Panc1 (cell line): ENCODE results near the gene REXO5. TPM values are rescaled to one million over a fixed set of nuclear protein-coding genes. Genes with fewer than 3 reads are reported as not detected.

ENCODE experiments used
- ATAC-seq: fragments of 200-7000 bp; cut with Tn5 transposase; 2 replicates; pipeline ENCODE4 v1.9.1; 2020; ENCODE audit warnings: mild to moderate bottlenecking, moderate library complexity
- BruUV-seq: library from RNA; stranded (reverse); fragments of 400-500 nt; replicated peaks from 2 replicates; lab custom pipeline; 2021; lab: Mats Ljungman, UMichigan
- CTCF ChIA-PET: fragments of 300-600 bp; sonication (Branson Sonifier 250); formaldehyde crosslinking; loops from one replicate; lab custom pipeline; 2022; ENCODE audit warnings: antibody characterized with exemption; lab: Charles Lee
- POLR2A ChIA-PET: fragments of 300-600 bp; sonication (Branson Sonifier 250); formaldehyde crosslinking; loops from one replicate; lab custom pipeline; 2022; ENCODE audit warnings: antibody characterized with exemption; lab: Charles Lee
- DNase-seq: peaks from one replicate; pipeline ENCODE4 v3.0.0-alpha.2; 2010; ENCODE audit warnings: low read depth, low spot score
- H3K27ac ChIP-seq: 2 replicates; pipeline ENCODE4 v1.5.1; 2011; ENCODE audit warnings: mild to moderate bottlenecking, low read length, inconsistent platforms
- H3K27me3 ChIP-seq: fragments of 200-500 bp; sonication (Bioruptor generic); 2 replicates; pipeline ENCODE4 v1.6.0; 2014; ENCODE audit warnings: low read length, inconsistent platforms; ENCODE audit not compliant: control insufficient read depth, insufficient read depth
- H3K36me3 ChIP-seq: fragments of 200-500 bp; sonication (Bioruptor generic); 2 replicates; pipeline ENCODE4 v1.5.1; 2014; ENCODE audit warnings: inconsistent platforms, mild to moderate bottlenecking, low read length, moderate library complexity; ENCODE audit not compliant: control insufficient read depth, insufficient read depth
- H3K4me1 ChIP-seq: 2 replicates; pipeline ENCODE4 v1.5.1; 2011; ENCODE audit warnings: inconsistent platforms, mild to moderate bottlenecking, low read length, moderate library complexity; ENCODE audit not compliant: control insufficient read depth, insufficient read depth
- H3K4me3 ChIP-seq, 2 experiments: 2 replicates each; pipeline ENCODE4 v1.5.1; 2011 to 2012; ENCODE audit warnings: low read depth in 2 of 2, low read length in 2 of 2, mild to moderate bottlenecking in 2 of 2, inconsistent platforms in 1 of 2, moderate library complexity in 1 of 2
- H3K9me3 ChIP-seq: fragments of 200-500 bp; sonication (Bioruptor generic); 2 replicates; pipeline ENCODE4 v1.5.1; 2014; ENCODE audit warnings: low read depth, mild to moderate bottlenecking, inconsistent platforms, low read length, moderate library complexity; ENCODE audit not compliant: control insufficient read depth, insufficient read depth
- POLR2AphosphoS5 ChIP-seq: IDR thresholded peaks from 2 replicates; pipeline ENCODE4 v1.6.1; 2012; ENCODE audit warnings: mild to moderate bottlenecking, low read depth, low read length, moderate library complexity
- REST ChIP-seq, 2 experiments: IDR thresholded peaks; 2 replicates each; pipeline ENCODE4 v1.6.1; 2011 to 2012; ENCODE audit warnings: low read depth in 2 of 2, control low read depth in 1 of 2, low read length in 1 of 2, mild to moderate bottlenecking in 1 of 2, moderate library complexity in 1 of 2; ENCODE audit not compliant: insufficient read depth in 1 of 2
- SIN3A ChIP-seq: IDR thresholded peaks from 2 replicates; pipeline ENCODE4 v1.6.1; 2012; ENCODE audit warnings: low read depth, mild to moderate bottlenecking, low read length, moderate library complexity, borderline replicate concordance; ENCODE audit not compliant: insufficient read depth
- TCF7L2 ChIP-seq: IDR thresholded peaks from 2 replicates; pipeline ENCODE4 v1.6.1; 2011; ENCODE audit warnings: mild to moderate bottlenecking, low read depth, low read length, inconsistent platforms
- in situ Hi-C: cut with HindIII; loops from 2 replicates; pipeline ENCODE4 v1.10.0; 2016; ENCODE audit warnings: low sequenced_read_pairs, low pct_unique_long_range_greater_than_20kb
- intact Hi-C: fragments of 100-400 bp; cut with micrococcal nuclease; formaldehyde crosslinking; loops from one replicate; pipeline ENCODE4 v1.10.0; 2022; ENCODE audit not compliant: unreplicated experiment
- total RNA-seq: library from RNA; stranded (reverse); gene quantifications from one replicate; pipeline ENCODE4 v1.2.1, GENCODE V29; 2021; ENCODE audit not compliant: unreplicated experiment

The REXO5 gene
- total RNA-seq, 1 experiment from 2014 or later: 13.6 TPM

- Histone ChIP-seq H3K27me3 (no peaks in the 10 kb centered on the region), H3K36me3 (peaks cover 4% of the 10 kb centered on the region), H3K9me3 (no peaks in the 10 kb centered on the region), H3K4me3 (no peak overlapping the region), H3K4me1 (peaks cover 23% of the 10 kb centered on the region), H3K27ac (peak overlapping the region; percentile 64)
- TF ChIP-seq SIN3A: no peak
- DNase-seq: no peak
- BruUV-seq: no TSS peak
- in situ Hi-C loops: no loop called here
- POLR2A ChIA-PET: no interaction called here
- no peak for ATAC-seq
- CTCF ChIA-PET: interaction anchor here (0.7 to 1.9 kb wide), 3 partner anchors 233 to 288 kb away, joined by 3 to 6 read pairs (median 6); no protein-coding TSS in a partner anchor
- intact Hi-C loops: loop anchor here (2.0 kb wide), 1 partner anchor 234 kb away; no protein-coding TSS in a partner anchor
Observed at GRCh38 chr16:20850981-20851380, 44.7 kb downstream of the REXO5 start.

- TF ChIP-seq POLR2AphosphoS5 (peak; percentile 33; the same call in 1 of the 2 replicates), TCF7L2 (no peak)
- no TSS peak for BruUV-seq
- Histone ChIP-seq H3K4me1 (peaks cover 23% of the 10 kb centered on the region), H3K9me3 (no peaks in the 10 kb centered on the region), H3K36me3 (peaks cover 4% of the 10 kb centered on the region), H3K4me3 (no peak overlapping the region), H3K27me3 (no peaks in the 10 kb centered on the region), H3K27ac (peak overlapping the region; percentile 64)
- DNase-seq (no peak), ATAC-seq (peak; percentile 54)
- ChIA-PET CTCF (interaction anchor here (1.9 kb wide), 1 partner anchor 250 kb away, joined by 6 read pairs; no protein-coding TSS in a partner anchor), POLR2A (no interaction called here)
- in situ Hi-C loops (no loop called here), intact Hi-C loops (loop anchor here (2.0 kb wide), 1 partner anchor 233 kb away; no protein-coding TSS in a partner anchor)
Observed at GRCh38 chr16:20851601-20852000, 45.3 kb downstream of the REXO5 start.

GRCh38 chr16:20853143-20853542 is 46.8 kb downstream of the REXO5 start:
- Histone ChIP-seq H3K4me1 (peaks cover 23% of the 10 kb centered on the region), H3K27me3 (no peaks in the 10 kb centered on the region), H3K9me3 (no peaks in the 10 kb centered on the region), H3K4me3 (no peak overlapping the region), H3K27ac (no peak overlapping the region), H3K36me3 (peaks cover 4% of the 10 kb centered on the region)
- CTCF ChIA-PET: no interaction called here
- ATAC-seq (no peak), DNase-seq (no peak)
- POLR2A ChIA-PET: interaction anchor here (0.6 kb wide), 1 partner anchor 316 kb away, joined by 4 read pairs; no protein-coding TSS in a partner anchor
- no TSS peak for BruUV-seq
- in situ Hi-C loops: no loop called here
- TF ChIP-seq REST (IDR thresholded peaks at IDR 0.05; ENCODE audit: insufficient read depth in 1 of 2, low read depth in 2 of 2, low read length in 1 of 2): no peak
- TF ChIP-seq POLR2AphosphoS5: no peak
- TF ChIP-seq SIN3A: no peak
- intact Hi-C loops: no loop called here
